GM21390 (cell line): Measurements from ENCODE around the gene OSBPL5.

Source experiments
- ATAC-seq: cut with Tn5 transposase; IDR thresholded peaks from one replicate; pipeline ENCODE4 v1.9.1; 2021; ENCODE audit not compliant: unreplicated experiment

Gene OSBPL5

GRCh38 chr11:3197878-3198528 is 32.9 kb upstream of the OSBPL5 start:
- ATAC-seq, result no peak

- no peak for ATAC-seq
Measured at GRCh38 chr11:3197044-3197695, 32.1 kb upstream of the OSBPL5 start.

- ATAC-seq, result no peak
Measured at GRCh38 chr11:3196161-3197043, 31.3 kb upstream of the OSBPL5 start.

- no peak for ATAC-seq
Measured at GRCh38 chr11:3195251-3196160, 30.4 kb upstream of the OSBPL5 start.

- ATAC-seq, result no peak
Measured at GRCh38 chr11:3194016-3194816, 29.1 kb upstream of the OSBPL5 start.

GRCh38 chr11:3193373-3194015 is 28.4 kb upstream of the OSBPL5 start:
- no peak for ATAC-seq

- ATAC-seq, result no peak
Measured at GRCh38 chr11:3192511-3193372, 27.6 kb upstream of the OSBPL5 start.

- ATAC-seq, result no peak
Measured at GRCh38 chr11:3191586-3192324, 26.6 kb upstream of the OSBPL5 start.

- ATAC-seq, result no peak
Measured at GRCh38 chr11:3190600-3190999, 25.5 kb upstream of the OSBPL5 start.

GRCh38 chr11:3189886-3190583 is 24.9 kb upstream of the OSBPL5 start:
- ATAC-seq, result no peak

GRCh38 chr11:3189196-3189843 is 24.2 kb upstream of the OSBPL5 start:
- ATAC-seq, result no peak

- no peak for ATAC-seq
Measured at GRCh38 chr11:3188496-3189195, 23.5 kb upstream of the OSBPL5 start.

- no peak for ATAC-seq
Measured at GRCh38 chr11:3186166-3186953, 21.2 kb upstream of the OSBPL5 start.

GRCh38 chr11:3184732-3185347 is 19.7 kb upstream of the OSBPL5 start:
- ATAC-seq, result no peak

GRCh38 chr11:3183523-3183922 is 18.4 kb upstream of the OSBPL5 start:
- ATAC-seq, result no peak
